Spleen (tissue), 11 donors: ENCODE data around the gene EEF2. TPM values are rescaled to one million over a fixed set of nuclear protein-coding genes. Genes with fewer than 3 reads are reported as not detected.

ENCODE experiments used
- DNase-seq: peaks from one replicate; pipeline ENCODE4 v3.0.0-alpha.2; 2020
- H3K27ac ChIP-seq, 8 donors: fragments of 200-600 bp; sonication (generic) in 7 of 8; 1 replicate in 4 of 8; 2 replicates in 4 of 8; pipeline versions ENCODE4 v1.5.0 to v1.8.0; 2016 to 2021; ENCODE audit warnings: inconsistent platforms in 4 of 8, mild to moderate bottlenecking in 4 of 8, moderate library complexity in 1 of 8
- H3K27me3 ChIP-seq, 7 donors: fragments of 200-600 bp; sonication (generic) in 6 of 7; replicated peaks in 1 of 7; 1 replicate in 4 of 7; 2 replicates in 3 of 7; pipeline versions ENCODE4 v1.5.0 to v1.8.0; 2016 to 2021; ENCODE audit warnings: inconsistent platforms in 3 of 7, mild to moderate bottlenecking in 1 of 7
- H3K36me3 ChIP-seq, 6 donors: fragments of 200-600 bp; sonication (generic) in 5 of 6; 1 replicate in 4 of 6; 2 replicates in 2 of 6; pipeline versions ENCODE4 v1.5.0 to v1.8.0; 2016 to 2021; ENCODE audit warnings: inconsistent platforms in 2 of 6
- H3K4me1 ChIP-seq, 6 donors: fragments of 200-600 bp; sonication (generic) in 5 of 6; 1 replicate in 3 of 6; 2 replicates in 3 of 6; pipeline versions ENCODE4 v1.5.0 to v1.8.0; 2016 to 2021; ENCODE audit warnings: inconsistent platforms in 3 of 6
- H3K4me3 ChIP-seq, 8 donors: fragments of 200-600 bp; sonication (generic) in 7 of 8; 1 replicate in 4 of 8; 2 replicates in 4 of 8; pipeline versions ENCODE4 v1.5.0 to v1.8.0; 2016 to 2021; ENCODE audit warnings: inconsistent platforms in 4 of 8, mild to moderate bottlenecking in 4 of 8, moderate library complexity in 2 of 8
- H3K9me3 ChIP-seq, 8 donors: fragments of 200-600 bp; sonication (generic) in 7 of 8; 1 replicate in 4 of 8; 2 replicates in 4 of 8; pipeline versions ENCODE4 v1.5.0 to v1.8.0; 2016 to 2021; ENCODE audit warnings: inconsistent platforms in 4 of 8
- POLR2A ChIP-seq, 3 donors: fragments of 450-650 bp; IDR thresholded peaks; one replicate each; pipeline ENCODE4 v1.5.1; 2017; ENCODE audit warnings: antibody characterized with exemption in 3 of 3, mild to moderate bottlenecking in 1 of 3
- POLR2AphosphoS5 ChIP-seq, 3 donors: sonication (generic); formaldehyde crosslinking; IDR thresholded peaks; one replicate each; pipeline ENCODE4 v1.5.1; 2017; ENCODE audit warnings: antibody characterized with exemption in 3 of 3
- WGBS, 5 donors: extraction: QIAGEN DNeasy Blood & Tissue Kit in 3 of 5; methylation state at CpG; one replicate each; pipeline versions ENCODE4 v1.1.5 to v1.1.7; 2013 to 2018; 5-methylcytosine and 5-hydroxymethylcytosine counted together
- intact Hi-C: fragments of 100-400 bp; cut with DNase I; formaldehyde crosslinking; loops from one replicate; pipeline ENCODE4 v1.15.0; 2023; ENCODE audit warnings: low total_unique reads
- polyA plus RNA-seq, 3 donors: library from polyadenylated mRNA; stranded (reverse); fragments of 200-250 nt; gene quantifications; one replicate each; pipeline ENCODE4 v1.2.1, GENCODE V29; 2013
- total RNA-seq, 7 donors: library from RNA; depleted of rRNA in 3 of 7; stranded (reverse); fragments of >200 nt in 3 of 7; fragmentation: NEBNext Ultra II Directional in 4 of 7; extraction: Animal tissue kit (Norgen Biotek cat#: 25700) in 4 of 7; gene quantifications; one replicate each; pipeline versions ENCODE4 v1.1.0 to v1.2.1, GENCODE V29; 2016 to 2021
- TF ChIP-seq, protein P1 (sequence below), 11 experiments: fragments of 200-600 bp in 7 of 11; fragments of 450-650 bp in 4 of 11; sonication (generic) in 4 of 11; IDR thresholded peaks in 8 of 11; conservative IDR thresholded peaks in 3 of 11; 1 replicate in 7 of 11; 2 replicates in 4 of 11; pipeline versions ENCODE4 v1.4.0 to v1.8.0; 2016 to 2021; ENCODE audit warnings: antibody characterized with exemption in 11 of 11, inconsistent platforms in 4 of 11, mild to moderate bottlenecking in 1 of 11
- donor health status: healthy with polysubstance abuse.
- donor health status: DM: no; HTN: no; CAD: no; lungs with moderate emphysema.
- donor health status: DM: no; HTN: no; CAD: no.
- donor health status: Bipolar disorder and iron deficiency.
- donor health status: healthy.
- donor health status: DM: no; HTN: no; CAD: no.
- donor health status: DM: yes; HTN: yes; CAD: no.

Gene EEF2
- total and polyA plus RNA-seq, 10 donors = 565 to 1,961 (median 1,262) TPM

DNA sequence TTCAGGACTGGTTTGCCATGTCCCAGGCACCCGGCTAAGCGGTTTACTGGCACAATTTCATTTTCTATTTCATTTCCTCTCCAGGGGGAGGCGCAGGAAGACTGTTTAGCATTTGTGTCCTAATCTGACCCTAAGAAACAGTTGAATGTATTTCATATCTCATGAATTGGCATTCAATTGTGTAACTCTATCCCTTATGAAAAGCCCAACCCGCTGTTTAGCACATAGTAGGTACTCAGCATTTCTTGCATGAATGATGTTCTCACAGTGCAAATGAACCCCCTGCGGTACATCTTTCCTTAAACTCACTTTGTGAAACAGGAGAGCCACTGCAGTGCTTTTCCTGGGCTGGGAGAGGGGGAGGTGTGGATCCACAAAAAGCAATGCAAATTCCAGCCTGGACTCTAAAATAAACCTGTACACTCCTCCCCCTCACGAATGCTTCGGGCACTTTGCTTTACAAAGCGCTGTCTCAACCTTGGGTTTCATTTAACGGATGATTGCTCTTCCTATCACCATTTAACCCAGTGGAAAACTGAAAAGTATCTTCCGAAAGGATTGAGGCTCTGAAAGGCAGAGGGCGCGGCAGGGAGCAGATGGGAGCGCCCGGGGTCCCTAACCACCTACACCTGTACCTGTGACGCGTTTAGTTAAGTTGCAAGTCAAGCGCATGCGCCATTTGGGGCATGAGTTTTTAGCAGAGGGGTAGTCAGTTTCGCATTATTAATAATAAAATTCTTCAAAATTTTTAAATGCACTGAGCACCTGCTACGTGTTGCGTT, 1.2 kb upstream of the EEF2 start:
- no peak for DNase-seq
- H3K4me1 ChIP-seq = peaks cover 42 to 82% (median 69%) of the 10 kb centered on the region in 6 donors
- peaks cover 3 to 31% (median 29%) of the 10 kb centered on the region in 6 donors for H3K36me3 ChIP-seq
- H3K9me3 ChIP-seq = no peaks in the 10 kb centered on the region
- WGBS, 5 donors = 1 to 3% (median 2%) methylated on average over 21 of the region's 21 CpGs
- H3K27me3 ChIP-seq = no peaks in the 10 kb centered on the region
- TF ChIP-seq POLR2AphosphoS5 (IDR thresholded peaks at IDR 0.05) = peak in 1 of 3 donors; percentile 34
- no peak for TF ChIP-seq POLR2A (IDR thresholded peaks at IDR 0.05)
- TF ChIP-seq, protein P1, sequence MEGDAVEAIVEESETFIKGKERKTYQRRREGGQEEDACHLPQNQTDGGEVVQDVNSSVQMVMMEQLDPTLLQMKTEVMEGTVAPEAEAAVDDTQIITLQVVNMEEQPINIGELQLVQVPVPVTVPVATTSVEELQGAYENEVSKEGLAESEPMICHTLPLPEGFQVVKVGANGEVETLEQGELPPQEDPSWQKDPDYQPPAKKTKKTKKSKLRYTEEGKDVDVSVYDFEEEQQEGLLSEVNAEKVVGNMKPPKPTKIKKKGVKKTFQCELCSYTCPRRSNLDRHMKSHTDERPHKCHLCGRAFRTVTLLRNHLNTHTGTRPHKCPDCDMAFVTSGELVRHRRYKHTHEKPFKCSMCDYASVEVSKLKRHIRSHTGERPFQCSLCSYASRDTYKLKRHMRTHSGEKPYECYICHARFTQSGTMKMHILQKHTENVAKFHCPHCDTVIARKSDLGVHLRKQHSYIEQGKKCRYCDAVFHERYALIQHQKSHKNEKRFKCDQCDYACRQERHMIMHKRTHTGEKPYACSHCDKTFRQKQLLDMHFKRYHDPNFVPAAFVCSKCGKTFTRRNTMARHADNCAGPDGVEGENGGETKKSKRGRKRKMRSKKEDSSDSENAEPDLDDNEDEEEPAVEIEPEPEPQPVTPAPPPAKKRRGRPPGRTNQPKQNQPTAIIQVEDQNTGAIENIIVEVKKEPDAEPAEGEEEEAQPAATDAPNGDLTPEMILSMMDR (IDR thresholded peaks at IDR 0.05 in 8 of 11, conservative IDR thresholded peaks at IDR 0.05 in 3 of 11) = peak; percentile 34 to 76 (median 67)
- peak overlapping the region; percentile 23 to 90 (median 80) for H3K4me3 ChIP-seq
- peak overlapping the region; percentile 3 to 97 (median 94) for H3K27ac ChIP-seq
- intact Hi-C loops = loop anchor here (5.0 kb wide), 1 partner anchor 151 kb away; no protein-coding TSS in a partner anchor

DNA sequence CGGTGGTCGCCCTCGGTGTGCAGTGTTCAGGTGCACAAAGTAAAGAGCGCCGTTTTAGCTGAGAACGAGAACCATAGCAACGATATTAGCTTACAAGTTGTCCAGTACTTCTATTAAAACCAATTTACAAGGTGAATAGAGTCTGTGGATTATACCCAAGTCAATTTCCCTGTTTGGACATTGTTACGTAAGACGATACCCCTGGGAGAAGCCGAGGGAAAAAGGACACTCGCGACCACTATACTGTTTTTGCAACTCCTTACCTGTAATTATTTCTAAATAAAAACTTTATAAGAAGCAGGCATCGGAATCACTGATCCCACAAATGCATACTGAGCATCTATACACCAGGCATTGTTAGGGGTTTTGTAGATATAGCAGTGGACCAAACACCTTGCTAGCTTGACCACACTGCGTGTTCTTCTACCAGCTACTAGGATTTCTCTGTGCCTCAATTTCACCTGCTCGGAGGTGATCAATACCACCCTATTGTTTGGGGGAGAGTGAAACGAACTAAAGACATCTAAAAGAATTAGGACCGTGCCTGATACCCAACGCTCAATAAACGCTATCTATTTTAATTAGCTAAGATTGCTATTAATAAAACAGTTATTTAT, 488 bp upstream of the EEF2 start:
- no peak for TF ChIP-seq POLR2A (IDR thresholded peaks at IDR 0.05)
- TF ChIP-seq, protein P1 (IDR thresholded peaks at IDR 0.05 in 8 of 11, conservative IDR thresholded peaks at IDR 0.05 in 3 of 11) = no peak
- TF ChIP-seq POLR2AphosphoS5 (IDR thresholded peaks at IDR 0.05) = no peak
- Histone ChIP-seq H3K36me3 (peaks cover 9 to 38% (median 36%) of the 10 kb centered on the region in 6 donors), H3K4me3 (peak overlapping the region; percentile 70 to 90 (median 80)), H3K27ac (peak overlapping the region; percentile 90 to 98 (median 94)), H3K4me1 (peaks cover 42 to 89% (median 75%) of the 10 kb centered on the region in 6 donors), H3K27me3 (no peaks in the 10 kb centered on the region), H3K9me3 (no peaks in the 10 kb centered on the region)
- DNase-seq = no peak
- 3 to 6% (median 5%) methylated on average over 19 of the region's 19 CpGs for WGBS, 5 donors
- intact Hi-C loops = loop anchor here (5.0 kb wide), 1 partner anchor 152 kb away; no protein-coding TSS in a partner anchor

DNA sequence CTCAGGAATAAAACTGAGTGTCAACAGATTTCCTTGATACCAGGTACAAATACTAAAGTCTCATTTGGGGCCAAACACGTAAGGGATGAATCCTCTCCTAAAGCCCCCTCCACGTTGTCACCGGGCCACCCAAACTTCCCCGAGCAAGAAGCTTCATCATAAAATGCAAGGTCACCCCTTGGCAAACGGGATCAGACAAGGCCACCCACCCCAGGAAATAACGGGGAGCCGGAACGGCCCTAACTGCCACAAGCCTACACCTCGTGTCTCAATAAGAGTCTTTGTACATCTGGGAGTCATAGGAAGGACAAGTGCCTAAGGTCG, 717 bp downstream of the EEF2 start:
- Histone ChIP-seq H3K4me1 (peaks cover 42 to 93% (median 80%) of the 10 kb centered on the region in 6 donors), H3K4me3 (peak overlapping the region; percentile 70 to 90 (median 80)), H3K27me3 (no peaks in the 10 kb centered on the region), H3K36me3 (peaks cover 12 to 50% (median 48%) of the 10 kb centered on the region in 6 donors), H3K9me3 (no peaks in the 10 kb centered on the region), H3K27ac (peak overlapping the region; percentile 90 to 98 (median 94))
- TF ChIP-seq, protein P1 (IDR thresholded peaks at IDR 0.05 in 8 of 11, conservative IDR thresholded peaks at IDR 0.05 in 3 of 11) = no peak
- TF ChIP-seq POLR2A (IDR thresholded peaks at IDR 0.05) (no peak), POLR2AphosphoS5 (IDR thresholded peaks at IDR 0.05) (no peak)
- WGBS, 5 donors = 0 to 1% (median 0%) methylated on average over 9 to 10 of the region's 10 CpGs
- DNase-seq = no peak
- intact Hi-C loops = no loop called here
